ENCODE results near the gene CLDN34.

GRCh38 chrX:10010686-10011085, 43.5 kb downstream of the CLDN34 start:
- TF ChIP-seq CTCF (IDR thresholded peaks at IDR 0.05; ENCODE audit: insufficient read depth, low read length, poor library complexity, severe bottlenecking) (no peak), EZH2phosphoT487 (conservative IDR thresholded peaks at IDR 0.05; ENCODE audit: low read length) (no peak)
